Loucy (cell line): ENCODE measurements around the gene KLC1.

Source experiments
- H2AFZ ChIP-seq: fragments of 200-600 bp; sonication (generic); 2 replicates; pipeline ENCODE4 v1.6.0; 2016; ENCODE audit warnings: antibody characterized with exemption, mild to moderate bottlenecking, low read length, moderate library complexity
- H3F3A ChIP-seq: fragments of 200-600 bp; 2 replicates; pipeline ENCODE4 v1.6.0; 2016; ENCODE audit warnings: antibody characterized with exemption, low read depth, mild to moderate bottlenecking
- H3K27me3 ChIP-seq: fragments of 200-600 bp; sonication (generic); 2 replicates; pipeline ENCODE4 v1.6.1; 2014; ENCODE audit warnings: low read length, mild to moderate bottlenecking; ENCODE audit not compliant: insufficient read depth, poor library complexity, severe bottlenecking
- H3K36me3 ChIP-seq: fragments of 200-600 bp; sonication (generic); 2 replicates; pipeline ENCODE4 v1.6.1; 2016; ENCODE audit warnings: low read length; ENCODE audit not compliant: insufficient read depth
- H3K4me1 ChIP-seq: fragments of 200-600 bp; sonication (generic); 2 replicates; pipeline ENCODE4 v1.5.1; 2014; ENCODE audit warnings: low read length, mild to moderate bottlenecking; ENCODE audit not compliant: insufficient read depth, poor library complexity, severe bottlenecking
- H3K4me2 ChIP-seq: fragments of 200-600 bp; sonication (generic); 2 replicates; pipeline ENCODE4 v1.6.0; 2014; ENCODE audit warnings: antibody characterized with exemption, low read length, low read depth, mild to moderate bottlenecking; ENCODE audit not compliant: poor library complexity, severe bottlenecking
- H3K4me3 ChIP-seq: fragments of 200-600 bp; sonication (generic); 2 replicates; pipeline ENCODE4 v1.5.1; 2014; ENCODE audit warnings: low read length, mild to moderate bottlenecking, mixed read lengths; ENCODE audit not compliant: poor library complexity, severe bottlenecking
- H3K79me2 ChIP-seq: fragments of 200-600 bp; sonication (generic); 2 replicates; pipeline ENCODE4 v1.6.1; 2014; ENCODE audit warnings: low read length; ENCODE audit not compliant: insufficient read depth
- H3K9ac ChIP-seq: fragments of 200-600 bp; sonication (generic); 2 replicates; pipeline ENCODE4 v1.6.0; 2014; ENCODE audit warnings: mild to moderate bottlenecking, low read depth, low read length, moderate library complexity; ENCODE audit not compliant: poor library complexity, severe bottlenecking
- H3K9me2 ChIP-seq: fragments of 200-600 bp; sonication (generic); replicated peaks from 2 replicates; pipeline ENCODE4 v1.6.1; 2016; ENCODE audit warnings: low read depth, low read length, mixed read lengths
- H3K9me3 ChIP-seq: fragments of 200-600 bp; sonication (generic); 2 replicates; pipeline ENCODE4 v1.6.1; 2014; ENCODE audit warnings: mild to moderate bottlenecking, antibody characterized with exemption, low read length, low read depth; ENCODE audit not compliant: insufficient read depth
- H4K20me1 ChIP-seq: fragments of 200-600 bp; sonication (generic); 2 replicates; pipeline ENCODE4 v1.6.0; 2014; ENCODE audit warnings: antibody characterized with exemption, low read length, mild to moderate bottlenecking; ENCODE audit not compliant: insufficient read depth, poor library complexity, severe bottlenecking
- EZH2phosphoT487 ChIP-seq: fragments of 200-600 bp; IDR thresholded peaks from 2 replicates; pipeline ENCODE4 v1.6.1; 2018; ENCODE audit warnings: antibody characterized with exemption, mild to moderate bottlenecking, moderate library complexity, borderline replicate concordance
- TF ChIP-seq, protein P1 (sequence below): fragments of 200-600 bp; sonication (generic); conservative IDR thresholded peaks from 2 replicates; pipeline ENCODE4 v1.5.1; 2014; ENCODE audit warnings: mild to moderate bottlenecking, antibody characterized with exemption, low read length

Gene KLC1

DNA sequence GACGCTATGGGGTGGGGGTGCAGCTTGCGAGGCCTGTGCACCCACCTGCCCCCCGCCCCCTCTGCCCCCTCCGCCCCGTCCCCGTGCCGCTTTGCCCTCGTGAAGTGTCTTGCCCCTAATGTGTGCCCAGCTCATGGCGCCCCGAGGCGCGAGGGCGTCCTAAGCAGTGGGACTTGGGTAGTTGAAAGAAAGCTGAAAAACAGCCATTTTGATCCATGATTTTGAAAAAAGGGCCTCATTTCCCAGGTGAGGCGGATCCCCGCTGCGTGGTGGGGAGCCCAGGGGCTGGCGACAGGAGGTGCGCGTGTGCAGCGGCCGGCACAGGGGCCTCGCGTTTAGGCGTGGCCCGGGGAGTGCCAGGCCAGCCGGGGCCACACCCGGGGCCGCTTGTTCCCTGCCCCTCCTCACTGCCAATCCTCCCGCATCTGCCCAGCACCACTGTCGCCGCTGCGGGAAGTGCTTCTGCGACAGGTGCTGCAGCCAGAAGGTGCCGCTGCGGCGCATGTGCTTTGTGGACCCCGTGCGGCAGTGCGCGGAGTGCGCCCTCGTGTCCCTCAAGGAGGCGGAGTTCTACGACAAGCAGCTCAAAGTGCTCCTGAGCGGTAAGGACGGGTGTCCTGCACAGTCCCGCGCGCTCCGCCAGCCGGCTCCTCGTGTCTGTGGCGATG, 98.4 kb downstream of the KLC1 start:
- Histone ChIP-seq H3K36me3 (peaks cover 12% of the 10 kb centered on the region; the same call in 1 of the 2 replicates), H3F3A (no peaks in the 10 kb centered on the region), H3K79me2 (no peaks in the 10 kb centered on the region), H3K9ac (no peak overlapping the region), H3K4me2 (no peak overlapping the region), H4K20me1 (no peaks in the 10 kb centered on the region), H3K9me2 (no peaks in the 10 kb centered on the region), H3K27me3 (no peaks in the 10 kb centered on the region), H2AFZ (no peak overlapping the region), H3K9me3 (no peaks in the 10 kb centered on the region), H3K4me1 (no peaks in the 10 kb centered on the region), H3K4me3 (no peak overlapping the region)
- TF ChIP-seq EZH2phosphoT487 = no peak

DNA sequence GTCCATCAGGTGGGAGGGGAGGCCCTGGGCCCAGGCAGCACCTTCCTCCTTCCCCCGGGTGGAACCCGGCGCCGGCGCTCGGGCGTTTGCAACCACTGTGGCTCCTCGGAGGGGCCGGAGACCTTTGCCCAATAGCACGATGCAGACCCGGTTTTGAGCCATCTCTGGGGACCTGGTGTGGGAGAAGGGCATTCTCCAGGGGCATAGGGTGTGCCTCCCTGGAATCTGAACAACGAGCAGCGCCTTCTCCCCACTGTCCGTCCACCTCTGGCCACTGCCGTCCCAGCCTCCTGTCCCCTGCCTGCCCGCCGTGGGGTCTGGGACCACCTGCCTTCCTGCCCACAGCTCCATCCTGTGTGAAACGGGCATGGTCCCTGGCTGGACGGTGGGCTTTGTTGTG, 99.1 kb downstream of the KLC1 start:
- Histone ChIP-seq H3K4me3 (no peak overlapping the region), H2AFZ (no peak overlapping the region), H3K79me2 (no peaks in the 10 kb centered on the region), H3K4me2 (no peak overlapping the region), H3F3A (no peaks in the 10 kb centered on the region), H4K20me1 (no peaks in the 10 kb centered on the region), H3K36me3 (peaks cover 12% of the 10 kb centered on the region; the same call in 1 of the 2 replicates), H3K9ac (no peak overlapping the region), H3K9me3 (no peaks in the 10 kb centered on the region), H3K4me1 (no peaks in the 10 kb centered on the region), H3K9me2 (no peaks in the 10 kb centered on the region), H3K27me3 (no peaks in the 10 kb centered on the region)
- TF ChIP-seq EZH2phosphoT487 = no peak
- TF ChIP-seq, protein P1, sequence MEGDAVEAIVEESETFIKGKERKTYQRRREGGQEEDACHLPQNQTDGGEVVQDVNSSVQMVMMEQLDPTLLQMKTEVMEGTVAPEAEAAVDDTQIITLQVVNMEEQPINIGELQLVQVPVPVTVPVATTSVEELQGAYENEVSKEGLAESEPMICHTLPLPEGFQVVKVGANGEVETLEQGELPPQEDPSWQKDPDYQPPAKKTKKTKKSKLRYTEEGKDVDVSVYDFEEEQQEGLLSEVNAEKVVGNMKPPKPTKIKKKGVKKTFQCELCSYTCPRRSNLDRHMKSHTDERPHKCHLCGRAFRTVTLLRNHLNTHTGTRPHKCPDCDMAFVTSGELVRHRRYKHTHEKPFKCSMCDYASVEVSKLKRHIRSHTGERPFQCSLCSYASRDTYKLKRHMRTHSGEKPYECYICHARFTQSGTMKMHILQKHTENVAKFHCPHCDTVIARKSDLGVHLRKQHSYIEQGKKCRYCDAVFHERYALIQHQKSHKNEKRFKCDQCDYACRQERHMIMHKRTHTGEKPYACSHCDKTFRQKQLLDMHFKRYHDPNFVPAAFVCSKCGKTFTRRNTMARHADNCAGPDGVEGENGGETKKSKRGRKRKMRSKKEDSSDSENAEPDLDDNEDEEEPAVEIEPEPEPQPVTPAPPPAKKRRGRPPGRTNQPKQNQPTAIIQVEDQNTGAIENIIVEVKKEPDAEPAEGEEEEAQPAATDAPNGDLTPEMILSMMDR = no peak

DNA sequence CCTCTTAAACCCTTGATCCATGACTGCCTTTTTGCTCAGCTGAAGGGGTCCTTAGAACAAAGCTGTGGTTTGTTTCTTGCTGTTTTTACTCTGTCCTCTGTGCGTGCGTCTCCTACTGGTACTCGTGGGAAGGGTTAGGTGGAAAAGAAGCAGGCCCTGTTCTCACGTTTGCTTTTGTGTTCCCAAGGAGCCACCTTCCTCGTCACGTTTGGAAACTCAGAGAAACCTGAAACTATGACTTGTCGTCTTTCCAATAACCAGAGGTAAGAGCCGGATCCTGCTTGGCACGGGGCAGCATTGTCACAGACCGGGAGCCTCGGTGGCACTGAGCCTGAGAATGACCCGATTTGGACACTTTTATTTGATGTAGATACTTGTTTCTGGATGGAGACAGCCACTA, 99.7 kb downstream of the KLC1 start:
- H3K4me2 ChIP-seq = no peak overlapping the region
- no peaks in the 10 kb centered on the region for H4K20me1 ChIP-seq
- no peaks in the 10 kb centered on the region for H3K27me3 ChIP-seq
- no peaks in the 10 kb centered on the region for H3K4me1 ChIP-seq
- no peaks in the 10 kb centered on the region for H3K79me2 ChIP-seq
- H3F3A ChIP-seq = no peaks in the 10 kb centered on the region
- H3K9me3 ChIP-seq = no peaks in the 10 kb centered on the region
- H3K9ac ChIP-seq = no peak overlapping the region
- no peak overlapping the region for H3K4me3 ChIP-seq
- H3K9me2 ChIP-seq = no peaks in the 10 kb centered on the region
- no peak overlapping the region for H2AFZ ChIP-seq
- TF ChIP-seq EZH2phosphoT487 = no peak
- TF ChIP-seq, protein P1 = no peak
- peaks cover 12% of the 10 kb centered on the region; the same call in 1 of the 2 replicates for H3K36me3 ChIP-seq
